ENCODE measurements around the gene SAMD13.
"Not testable (repeated sequence)": the region's sequence is repeated elsewhere in the genome, so short reads cannot be mapped to it uniquely, and the experiment has no call there.

The SAMD13 gene

GRCh38 chr1:84287389-84287788, 14.1 kb upstream of the SAMD13 start:
- DNase-seq: not testable (repeated sequence)

- DNase-seq: no peak
Measured at GRCh38 chr1:84289169-84289785, 12.2 kb upstream of the SAMD13 start.

GRCh38 chr1:84291882-84292655, 9.4 kb upstream of the SAMD13 start:
- no peak for DNase-seq

- DNase-seq: no peak
Measured at GRCh38 chr1:84293766-84294165, 7.7 kb upstream of the SAMD13 start.

GRCh38 chr1:84294751-84295150, 6.8 kb upstream of the SAMD13 start:
- no peak for DNase-seq

GRCh38 chr1:84297546-84298244, 3.8 kb upstream of the SAMD13 start:
- no peak for DNase-seq

- DNase-seq: no peak
Measured at GRCh38 chr1:84298328-84298683, 3.2 kb upstream of the SAMD13 start.

GRCh38 chr1:84298684-84299535, 2.6 kb upstream of the SAMD13 start:
- DNase-seq: no peak

GRCh38 chr1:84299536-84300170, 1.9 kb upstream of the SAMD13 start:
- DNase-seq: no peak

GRCh38 chr1:84300501-84300900, 1.0 kb upstream of the SAMD13 start:
- DNase-seq: no peak

GRCh38 chr1:84301785-84302385, 377 bp downstream of the SAMD13 start:
- no peak for DNase-seq

GRCh38 chr1:84303314-84303830, 1.9 kb downstream of the SAMD13 start:
- no peak for DNase-seq

- DNase-seq: no peak
Measured at GRCh38 chr1:84307398-84307797, 5.9 kb downstream of the SAMD13 start.

GRCh38 chr1:84311296-84311695, 9.8 kb downstream of the SAMD13 start:
- no peak for DNase-seq

GRCh38 chr1:84319662-84320061, 18.2 kb downstream of the SAMD13 start:
- no peak for DNase-seq

- no peak for DNase-seq
Measured at GRCh38 chr1:84327830-84328229, 26.3 kb downstream of the SAMD13 start.

- no peak for DNase-seq
Measured at GRCh38 chr1:84330125-84330984, 28.8 kb downstream of the SAMD13 start.

- no peak for DNase-seq
Measured at GRCh38 chr1:84339503-84339902, 38.0 kb downstream of the SAMD13 start.

- no peak for DNase-seq
Measured at GRCh38 chr1:84344286-84344685, 42.8 kb downstream of the SAMD13 start.

GRCh38 chr1:84345220-84345619, 43.7 kb downstream of the SAMD13 start:
- DNase-seq: no peak

Measured in NCI-H524 treated with DMSO at 0.1 percent for 48 hours (cell line).